Keratinocyte (primary cell): ENCODE measurements around the gene ARHGAP8.

Experiments used
- EZH2 ChIP-seq: IDR thresholded peaks from one replicate; pipeline ENCODE4 v1.6.1; 2012; ENCODE audit warnings: inconsistent platforms, mild to moderate bottlenecking, low read length, moderate library complexity
- TF ChIP-seq, protein P1 (sequence below), 3 experiments: IDR thresholded peaks in 1 of 3; conservative IDR thresholded peaks in 1 of 3; optimal IDR thresholded peaks in 1 of 3; 2 replicates in 2 of 3; 3 replicates in 1 of 3; pipeline versions ENCODE3 to v1.5.1; 2011; ENCODE audit warnings: low read length in 3 of 3, mild to moderate bottlenecking in 3 of 3, moderate library complexity in 2 of 3, control low read depth in 1 of 3, inconsistent platforms in 1 of 3; ENCODE audit not compliant: insufficient read depth in 2 of 3; ENCODE audit errors: extremely low read depth in 1 of 3

DNA sequence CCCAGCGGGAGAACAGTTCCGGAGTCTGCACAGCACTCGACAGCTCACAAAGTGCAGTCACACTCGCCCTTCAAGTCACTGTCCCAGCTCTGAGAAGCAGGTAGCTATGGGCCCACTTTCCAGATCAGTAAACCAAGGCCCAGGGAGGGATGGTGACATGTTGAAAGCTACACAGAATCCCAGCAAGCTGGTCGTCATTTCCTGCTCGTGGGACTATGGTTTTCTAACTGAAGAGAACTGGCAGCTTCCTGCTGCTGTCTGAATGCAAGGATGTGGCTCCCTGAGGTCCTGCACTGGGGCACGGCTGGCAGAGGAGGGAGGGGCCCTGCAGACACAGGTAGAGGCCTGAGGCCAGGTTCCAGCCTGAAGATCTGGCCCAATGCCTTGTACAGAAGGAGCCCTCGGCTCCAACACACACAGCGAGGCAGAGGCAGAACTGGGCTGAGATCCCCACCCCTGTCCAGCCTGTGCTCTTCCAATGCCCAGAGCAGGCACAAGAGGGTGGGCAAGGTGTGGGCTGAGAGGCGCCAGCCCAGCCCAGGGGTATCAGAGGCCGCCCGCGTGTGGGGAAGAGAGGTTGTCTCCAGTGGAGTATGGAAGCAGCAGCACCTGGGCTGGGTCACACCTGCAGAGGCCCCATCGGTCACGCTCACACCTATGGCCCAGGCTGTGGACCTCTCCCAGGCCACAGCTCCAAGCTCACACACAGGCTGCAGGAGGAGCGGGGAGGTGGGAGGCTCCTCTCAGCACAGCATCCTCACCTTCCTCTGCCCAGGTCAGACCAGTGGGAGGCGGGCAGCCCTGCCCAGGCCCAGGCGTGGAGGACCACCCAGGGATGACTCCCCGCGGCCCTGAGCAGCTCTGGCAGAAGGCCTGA is 138.3 kb downstream of the ARHGAP8 start:
- TF ChIP-seq, protein P1, sequence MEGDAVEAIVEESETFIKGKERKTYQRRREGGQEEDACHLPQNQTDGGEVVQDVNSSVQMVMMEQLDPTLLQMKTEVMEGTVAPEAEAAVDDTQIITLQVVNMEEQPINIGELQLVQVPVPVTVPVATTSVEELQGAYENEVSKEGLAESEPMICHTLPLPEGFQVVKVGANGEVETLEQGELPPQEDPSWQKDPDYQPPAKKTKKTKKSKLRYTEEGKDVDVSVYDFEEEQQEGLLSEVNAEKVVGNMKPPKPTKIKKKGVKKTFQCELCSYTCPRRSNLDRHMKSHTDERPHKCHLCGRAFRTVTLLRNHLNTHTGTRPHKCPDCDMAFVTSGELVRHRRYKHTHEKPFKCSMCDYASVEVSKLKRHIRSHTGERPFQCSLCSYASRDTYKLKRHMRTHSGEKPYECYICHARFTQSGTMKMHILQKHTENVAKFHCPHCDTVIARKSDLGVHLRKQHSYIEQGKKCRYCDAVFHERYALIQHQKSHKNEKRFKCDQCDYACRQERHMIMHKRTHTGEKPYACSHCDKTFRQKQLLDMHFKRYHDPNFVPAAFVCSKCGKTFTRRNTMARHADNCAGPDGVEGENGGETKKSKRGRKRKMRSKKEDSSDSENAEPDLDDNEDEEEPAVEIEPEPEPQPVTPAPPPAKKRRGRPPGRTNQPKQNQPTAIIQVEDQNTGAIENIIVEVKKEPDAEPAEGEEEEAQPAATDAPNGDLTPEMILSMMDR (optimal IDR thresholded peaks at IDR 0.05 in 1 of 3, IDR thresholded peaks at IDR 0.05 in 1 of 3, conservative IDR thresholded peaks at IDR 0.05 in 1 of 3; ENCODE audit: extremely low read depth in 1 of 3, insufficient read depth in 2 of 3, low read length in 3 of 3): no peak
- no peak for TF ChIP-seq EZH2
